GM18867 (cell line): ENCODE results near the gene PLXND1.

Experiments used
- ATAC-seq: cut with Tn5 transposase; IDR thresholded peaks from one replicate; pipeline ENCODE4 v1.9.1; 2021; ENCODE audit warnings: mild to moderate bottlenecking, moderate library complexity; ENCODE audit not compliant: unreplicated experiment

PLXND1 gene

DNA sequence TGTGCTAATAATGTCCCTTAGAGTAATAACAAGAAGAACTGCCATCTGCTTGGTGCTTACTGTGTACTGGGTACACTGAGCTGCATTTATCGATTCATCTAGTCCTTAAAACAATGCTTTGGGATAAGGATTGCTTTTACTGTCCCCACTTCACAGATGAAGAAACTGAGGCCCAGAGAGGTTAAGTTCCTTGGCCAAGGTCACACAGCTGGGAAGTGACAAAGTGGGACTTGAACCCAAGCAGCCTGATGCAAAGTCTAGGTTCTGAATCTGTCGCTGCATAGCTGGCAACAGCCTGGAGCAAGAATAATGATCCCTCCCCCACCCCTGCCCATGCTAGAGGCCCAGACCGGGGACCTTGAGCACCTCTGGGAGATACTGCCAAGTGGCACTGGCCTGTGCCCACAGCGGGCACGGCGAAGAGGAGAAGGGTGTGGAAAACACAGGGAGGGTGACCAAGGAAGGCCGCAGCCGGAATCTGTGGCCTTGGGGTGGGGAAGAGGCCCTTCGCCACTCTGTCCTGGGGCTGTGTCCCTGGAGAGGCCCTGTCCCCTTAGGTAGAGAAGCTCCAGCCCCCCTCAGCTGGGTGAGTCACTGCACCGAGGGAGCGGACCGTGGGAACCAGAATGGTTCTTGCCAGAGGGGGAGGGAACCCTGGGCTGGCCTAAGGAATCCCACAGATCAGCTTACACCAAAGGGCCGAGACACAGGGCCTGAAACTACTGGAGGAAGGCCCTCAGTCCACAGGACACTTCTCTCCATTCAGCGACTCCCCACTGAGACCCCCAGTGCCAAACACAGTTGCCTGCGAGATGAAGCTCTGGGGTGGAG lies 3.5 kb downstream of the PLXND1 start:
- no peak for ATAC-seq

DNA sequence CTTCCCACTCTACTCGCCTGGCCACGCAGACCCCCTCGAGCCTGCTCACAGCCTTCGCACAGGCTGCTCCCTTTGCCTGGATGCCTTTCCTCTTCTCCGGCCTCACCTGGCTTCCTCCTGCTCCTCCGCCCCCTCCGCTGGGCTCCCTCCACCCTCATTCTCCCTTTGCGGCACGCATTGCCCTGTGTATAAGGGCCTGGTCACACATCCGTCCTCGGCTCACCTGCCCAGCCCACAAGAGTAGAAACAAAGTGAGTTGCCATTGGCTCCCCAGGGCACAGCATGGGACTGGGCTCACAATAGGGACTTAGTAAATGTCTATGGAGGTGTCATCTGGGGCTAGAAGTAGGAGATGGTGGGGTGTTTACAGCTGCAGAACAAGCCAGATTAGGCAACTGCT lies 4.2 kb downstream of the PLXND1 start:
- ATAC-seq = no peak

DNA sequence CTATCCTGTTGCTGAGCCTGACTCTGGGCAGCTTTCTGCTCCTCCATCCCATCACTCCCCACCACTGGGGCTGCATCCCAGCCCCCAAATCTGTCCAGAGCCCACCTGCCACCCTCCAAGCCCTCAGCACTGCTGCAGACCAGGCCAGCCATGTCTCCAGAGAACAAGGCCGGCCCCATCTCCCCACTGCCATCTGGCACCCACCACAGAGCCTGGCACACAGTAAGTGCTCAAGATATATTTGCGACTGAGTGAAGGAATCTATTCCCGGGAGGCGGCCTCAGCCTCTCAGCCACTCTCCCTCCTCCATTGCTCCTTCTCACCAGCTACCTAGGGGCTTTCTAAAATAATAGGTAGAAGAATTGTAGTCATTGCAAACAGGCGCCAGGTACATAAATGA lies 4.8 kb downstream of the PLXND1 start:
- no peak for ATAC-seq

DNA sequence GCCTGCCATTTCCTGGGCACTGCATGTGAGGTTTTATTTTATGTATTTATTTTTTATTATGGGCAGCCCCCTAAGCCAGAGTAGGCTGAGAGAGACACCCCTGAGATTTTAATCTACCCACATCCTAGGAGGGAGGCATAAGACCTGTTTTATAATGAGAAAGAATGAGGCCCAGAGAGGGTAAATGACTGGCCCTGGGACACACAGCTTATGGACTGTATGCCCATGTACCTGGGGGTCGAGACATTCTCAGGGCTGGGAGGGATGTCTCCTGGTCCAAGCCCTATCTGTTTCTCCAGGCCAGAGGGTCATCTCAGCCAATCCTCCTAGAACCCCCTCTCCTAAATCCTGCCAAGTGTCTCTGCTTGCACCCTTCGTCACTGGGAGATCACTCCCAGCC lies 6.1 kb downstream of the PLXND1 start:
- no peak for ATAC-seq

DNA sequence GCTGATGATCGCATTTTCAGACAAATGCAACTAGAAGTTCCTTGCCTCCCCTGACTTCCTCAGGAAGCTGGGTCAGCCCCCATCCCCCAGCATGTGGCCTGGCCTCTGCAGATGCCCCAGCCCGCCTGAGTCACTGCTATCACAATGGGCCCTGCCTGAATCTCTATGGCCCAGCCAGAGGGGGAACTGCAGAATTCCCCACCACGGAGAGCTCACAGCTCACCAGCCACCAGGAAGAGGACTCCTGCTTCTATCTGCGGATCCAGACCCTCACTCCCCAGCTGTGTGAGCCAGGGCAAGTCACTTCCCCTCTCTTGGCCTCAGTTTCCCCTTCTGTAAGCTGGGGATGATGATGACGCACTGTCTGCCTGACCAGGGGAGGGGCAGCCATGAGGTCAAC lies 6.9 kb downstream of the PLXND1 start:
- ATAC-seq = no peak

DNA sequence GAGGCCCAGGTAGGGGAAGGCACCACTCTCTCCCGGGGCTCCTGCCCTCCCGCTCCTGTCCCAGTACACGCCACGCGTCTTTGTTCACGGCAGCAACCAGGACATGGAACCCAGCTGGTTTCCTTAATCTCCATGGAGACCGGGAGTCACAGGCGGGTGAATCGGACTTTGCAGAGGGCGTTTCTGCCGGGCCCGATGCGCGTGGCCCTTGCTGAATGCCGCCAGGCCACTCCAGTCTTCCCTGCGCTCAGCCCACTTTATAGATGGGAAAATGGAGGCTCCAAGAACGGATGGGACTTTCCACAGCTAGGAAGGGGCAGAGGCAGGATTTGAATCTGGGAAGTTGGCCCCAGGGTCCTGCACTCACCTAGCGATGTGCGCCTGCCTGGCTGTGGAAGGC lies 7.4 kb downstream of the PLXND1 start:
- ATAC-seq = no peak

DNA sequence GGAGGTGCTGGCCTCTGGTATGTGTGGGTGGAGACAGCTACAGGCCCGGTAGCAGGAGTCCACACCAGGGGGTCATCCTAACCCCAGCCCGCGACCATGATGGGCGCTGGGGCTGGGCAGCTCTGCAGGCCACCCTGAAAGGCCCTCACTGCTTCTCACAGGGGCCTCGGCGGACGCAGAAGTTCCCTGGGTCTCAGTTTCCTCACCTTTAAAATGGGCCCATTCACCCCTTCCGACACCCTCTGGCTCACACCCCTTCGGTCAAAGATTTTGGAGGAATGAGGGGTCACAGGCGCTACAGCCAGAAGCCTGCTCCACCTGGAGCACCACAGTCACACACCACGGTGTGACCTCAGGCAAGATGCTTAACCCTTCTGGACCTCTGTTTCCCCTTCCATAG lies 8.0 kb downstream of the PLXND1 start:
- no peak for ATAC-seq

DNA sequence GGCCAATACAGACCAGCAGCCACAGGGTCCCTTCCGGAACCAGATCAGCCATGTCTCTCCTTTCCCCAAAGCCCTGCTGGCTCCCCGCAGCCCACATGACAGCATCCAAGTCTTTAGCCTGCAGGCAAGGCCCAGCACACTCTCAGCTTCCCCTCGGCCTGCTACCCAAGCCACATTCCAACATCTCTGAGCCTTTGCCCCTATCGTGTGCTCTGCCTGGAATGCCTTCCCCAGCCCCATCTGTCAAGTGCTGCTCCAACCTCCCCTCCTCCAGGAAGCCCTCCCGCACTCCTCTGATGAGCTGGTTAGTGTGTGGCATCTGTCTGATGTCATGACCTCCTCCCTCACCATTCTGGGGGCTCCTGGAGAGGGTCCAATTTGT lies 8.5 kb downstream of the PLXND1 start:
- no peak for ATAC-seq

DNA sequence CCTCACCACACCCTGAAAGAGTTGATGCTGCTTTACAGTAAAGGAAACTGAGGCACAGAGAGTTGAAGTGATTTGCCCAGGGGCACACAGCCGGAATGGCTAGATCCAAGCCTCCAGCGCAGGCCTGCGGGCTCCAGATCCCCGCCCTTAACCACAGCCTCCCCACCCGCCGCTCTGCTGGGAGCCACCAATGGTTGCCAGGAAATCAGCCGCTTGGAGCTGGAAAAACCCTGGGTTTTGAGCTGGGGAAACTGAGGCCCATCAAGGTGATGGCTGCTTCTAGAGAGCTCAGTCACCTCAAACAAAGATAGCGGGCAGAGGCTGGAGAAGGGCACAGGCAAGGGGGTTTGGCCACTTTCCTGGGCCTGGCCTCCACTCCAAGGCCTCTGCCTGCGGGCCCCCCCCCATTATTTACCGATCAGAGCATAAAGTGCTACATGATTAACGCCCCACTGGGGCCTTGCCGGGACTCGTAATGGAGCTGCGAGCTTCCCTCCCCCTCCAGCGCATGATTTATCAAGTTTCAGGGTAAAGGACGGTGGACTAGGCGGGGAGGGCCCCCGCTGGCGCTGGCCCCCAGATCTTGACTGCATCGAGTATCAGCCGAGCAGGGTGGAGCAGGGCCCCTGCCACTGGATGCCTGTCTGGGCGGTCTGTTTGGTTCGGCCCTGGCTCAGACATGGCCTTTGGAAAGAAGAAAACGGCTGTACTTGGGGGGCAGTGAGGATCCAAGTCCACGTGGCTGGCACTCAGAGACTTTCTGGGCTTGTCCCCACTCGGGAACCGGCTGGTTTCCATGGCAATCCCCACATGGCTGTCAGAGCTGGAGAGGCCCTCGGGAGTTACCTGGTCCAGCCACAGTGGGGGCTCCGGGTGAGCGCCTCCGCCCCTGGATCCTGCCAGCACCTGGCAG lies 9.1 kb downstream of the PLXND1 start:
- ATAC-seq = no peak

DNA sequence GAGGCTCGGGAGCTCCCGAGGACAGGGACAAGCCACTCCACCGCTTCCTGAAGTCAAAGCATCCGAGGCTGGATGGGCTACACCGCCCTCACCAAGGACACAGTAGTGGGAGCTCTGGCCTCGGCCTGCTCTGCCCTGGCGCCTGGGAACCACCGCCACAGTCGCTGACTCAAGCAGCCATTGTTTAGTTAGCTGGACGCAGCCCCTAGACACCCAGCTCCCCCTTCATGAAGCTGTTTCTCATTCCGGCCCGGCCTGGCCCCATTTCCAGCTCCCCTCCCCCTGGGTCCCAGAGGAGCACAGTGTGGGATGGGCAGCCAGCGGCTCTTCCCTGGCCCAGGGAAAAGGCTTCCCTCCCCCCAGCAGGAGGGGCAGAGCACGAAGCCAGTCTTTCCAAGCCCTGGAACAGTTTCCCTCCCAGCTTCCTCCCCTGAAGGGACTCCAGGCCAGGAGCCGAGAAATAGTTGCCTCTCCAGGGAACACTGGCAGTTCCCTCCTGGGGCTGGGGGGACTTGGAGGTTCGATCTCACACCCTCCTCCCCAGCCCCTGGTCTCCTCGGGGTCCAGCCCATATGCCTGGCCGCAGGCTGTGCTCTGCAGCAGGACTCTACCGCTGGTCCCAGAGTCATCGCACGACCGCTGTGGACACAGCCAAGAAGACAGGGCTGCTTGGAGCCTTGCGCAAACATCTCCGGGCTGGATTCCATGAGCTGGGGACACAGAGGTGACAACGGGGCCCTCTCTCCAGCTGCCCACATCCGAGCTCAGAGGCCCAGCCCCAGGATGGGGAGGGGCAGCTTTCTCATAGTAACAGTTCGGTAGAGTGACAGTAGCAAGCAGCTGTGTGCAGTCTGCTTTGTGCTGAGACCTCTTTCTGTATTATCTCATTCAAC lies 10.0 kb downstream of the PLXND1 start:
- ATAC-seq = no peak

DNA sequence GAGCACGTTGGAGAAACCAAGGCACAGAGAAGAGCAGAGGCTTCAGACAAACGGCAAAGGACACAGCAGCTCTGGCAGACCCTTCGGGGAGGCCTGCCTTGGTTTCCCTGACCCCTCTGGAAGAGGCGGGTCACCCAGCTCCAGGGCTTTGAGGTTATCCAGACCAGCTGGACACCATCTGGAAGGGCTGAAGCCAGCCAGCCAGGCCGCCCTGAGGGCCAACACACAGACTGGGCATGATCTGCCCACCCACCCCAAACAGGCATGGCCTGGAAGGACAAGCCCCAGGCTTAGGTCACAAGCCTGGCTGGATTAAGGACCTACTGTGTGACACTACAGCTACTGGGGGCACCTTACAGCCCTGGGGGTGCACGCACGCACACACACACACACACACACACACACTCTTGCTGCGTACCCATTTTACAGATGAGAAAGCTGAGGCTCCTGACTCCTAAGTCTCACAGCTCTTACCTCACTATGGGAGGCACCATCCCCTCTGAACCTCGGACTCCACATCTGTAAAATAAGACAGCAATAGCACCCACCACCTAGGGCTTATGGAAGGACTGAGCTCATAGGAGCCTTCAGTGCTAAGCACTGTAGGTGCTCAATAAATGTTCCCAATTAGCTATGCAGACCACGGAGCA lies 10.8 kb downstream of the PLXND1 start:
- ATAC-seq = no peak

DNA sequence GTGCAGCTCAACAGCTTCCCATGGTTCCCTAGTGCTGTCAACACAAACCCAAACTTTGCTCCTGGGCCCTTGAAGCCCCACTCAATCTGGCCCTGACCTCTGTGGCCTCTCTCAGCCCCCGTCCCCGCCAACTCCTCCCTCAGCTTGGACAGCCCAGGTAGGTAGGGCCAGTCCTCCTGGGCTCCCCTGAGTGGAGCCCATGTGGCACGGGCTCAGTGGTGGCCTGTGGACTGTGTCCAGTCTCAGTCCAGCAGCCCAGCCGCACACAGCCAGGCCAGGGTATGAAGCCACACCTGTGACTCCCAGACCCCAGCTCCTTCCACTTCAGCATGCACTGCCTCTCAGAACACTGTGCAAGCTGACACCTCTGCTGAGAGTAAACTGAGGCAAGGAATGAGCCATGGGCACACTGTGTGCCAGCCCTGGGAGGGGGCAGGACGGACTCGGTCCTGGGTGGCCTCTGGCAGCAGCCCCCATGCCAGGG lies 11.5 kb downstream of the PLXND1 start:
- no peak for ATAC-seq

DNA sequence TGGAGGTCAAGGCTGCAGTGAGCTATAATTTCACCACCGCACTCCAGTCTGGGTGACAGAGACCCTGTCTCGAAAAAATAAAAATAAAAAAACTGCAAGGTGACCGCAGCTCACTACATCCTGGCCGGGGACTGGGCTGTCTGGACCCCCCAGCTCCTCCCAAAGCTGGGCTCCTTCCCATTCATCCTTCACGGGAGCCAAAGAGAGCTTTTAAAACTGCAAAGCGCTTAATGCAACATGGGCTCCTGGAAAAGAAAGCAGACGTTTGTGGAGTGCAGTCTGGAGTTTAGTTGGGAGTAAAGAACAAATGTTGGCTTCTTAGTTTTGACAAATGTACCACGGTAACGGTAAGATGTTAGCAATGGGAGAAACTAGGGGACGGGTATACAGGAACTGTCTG lies 12.1 kb downstream of the PLXND1 start:
- no peak for ATAC-seq

DNA sequence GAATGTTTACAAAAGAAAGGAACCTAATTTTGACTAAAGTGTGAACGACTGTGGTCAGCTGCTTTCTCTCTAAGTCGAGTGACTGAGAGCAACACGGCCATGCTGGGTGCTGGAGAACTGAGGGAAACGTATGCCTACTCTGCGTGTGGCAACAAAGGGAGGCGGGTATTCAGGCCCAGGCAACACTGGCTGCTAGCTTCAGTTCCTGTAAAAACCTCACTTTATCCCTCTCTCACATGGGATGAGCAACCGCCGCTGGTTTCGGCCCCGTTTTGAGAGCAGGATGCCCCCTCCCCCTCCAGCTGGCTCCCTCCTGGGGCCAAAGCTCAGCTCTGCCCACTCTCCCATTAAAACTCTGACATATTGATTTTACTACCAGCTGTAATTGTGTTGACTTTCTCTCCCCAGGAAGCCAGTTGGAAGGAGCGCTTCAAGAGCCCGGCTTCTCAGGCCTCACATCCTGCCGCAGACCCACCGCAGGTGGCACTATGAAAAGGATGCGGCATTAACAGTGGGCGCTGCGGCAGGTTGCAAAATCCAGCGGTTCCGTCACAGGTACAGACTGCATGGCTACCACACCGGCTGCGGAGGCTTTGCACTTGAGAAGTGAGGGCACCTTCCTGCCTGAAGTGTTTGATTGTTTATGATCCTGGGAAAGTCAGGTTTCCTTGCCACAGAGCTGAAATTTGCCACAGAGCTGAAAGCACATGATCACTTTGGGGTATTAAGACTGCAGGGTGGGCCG lies 12.7 kb downstream of the PLXND1 start:
- no peak for ATAC-seq

DNA sequence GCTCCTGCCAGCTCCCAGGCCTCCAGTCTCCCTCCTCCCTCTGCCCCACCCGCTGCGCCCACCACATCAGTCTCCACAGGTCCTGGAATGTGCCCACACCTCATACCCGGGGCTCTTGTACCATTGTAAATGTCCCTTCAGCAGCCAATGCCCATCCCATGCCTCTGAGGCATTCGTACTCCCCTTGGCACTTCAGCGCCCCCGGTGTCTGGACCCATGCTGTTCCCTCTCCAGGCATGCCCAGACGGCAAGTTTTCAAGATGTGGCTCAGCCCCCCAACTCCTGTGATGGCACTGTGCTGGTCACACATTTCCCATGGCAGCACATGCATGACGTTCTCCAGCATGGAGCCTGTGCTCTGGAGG lies 13.3 kb downstream of the PLXND1 start:
- ATAC-seq = no peak

DNA sequence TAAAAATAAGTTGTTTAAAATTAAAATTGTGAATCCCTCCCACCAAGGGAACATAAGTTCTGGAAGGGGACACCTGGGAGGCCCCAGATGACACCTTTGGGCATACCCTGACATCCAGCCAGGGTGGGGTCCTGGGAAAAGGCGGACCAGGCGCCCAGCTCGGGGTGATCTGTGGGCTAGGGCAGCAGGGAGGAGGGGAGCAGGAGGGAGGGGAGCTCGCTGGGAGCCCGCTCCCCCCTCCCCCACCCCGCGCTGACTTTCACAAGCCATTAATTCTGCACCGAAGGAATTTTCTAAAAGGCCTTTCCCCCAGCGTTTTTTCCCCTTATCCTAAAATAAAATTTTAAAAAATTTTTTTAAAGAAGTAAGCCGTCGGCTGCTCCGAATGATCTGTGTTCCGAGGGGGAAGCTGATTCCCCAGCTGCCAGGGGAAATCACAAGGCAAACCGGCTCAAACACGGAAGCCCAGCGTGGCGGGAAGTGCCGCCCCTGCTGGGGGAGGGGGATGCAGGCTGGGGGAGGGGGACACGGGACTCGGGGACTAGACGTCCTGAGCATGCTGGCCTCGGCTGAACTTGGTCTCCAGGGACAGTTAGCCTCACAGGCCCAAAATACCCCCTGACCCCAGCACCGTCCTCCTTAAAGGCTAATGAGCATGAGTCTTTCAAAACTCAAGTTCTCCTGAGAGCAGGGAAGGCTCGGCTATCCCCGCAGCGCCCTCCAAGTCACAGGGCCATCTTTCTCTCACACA lies 13.9 kb downstream of the PLXND1 start:
- ATAC-seq = no peak

DNA sequence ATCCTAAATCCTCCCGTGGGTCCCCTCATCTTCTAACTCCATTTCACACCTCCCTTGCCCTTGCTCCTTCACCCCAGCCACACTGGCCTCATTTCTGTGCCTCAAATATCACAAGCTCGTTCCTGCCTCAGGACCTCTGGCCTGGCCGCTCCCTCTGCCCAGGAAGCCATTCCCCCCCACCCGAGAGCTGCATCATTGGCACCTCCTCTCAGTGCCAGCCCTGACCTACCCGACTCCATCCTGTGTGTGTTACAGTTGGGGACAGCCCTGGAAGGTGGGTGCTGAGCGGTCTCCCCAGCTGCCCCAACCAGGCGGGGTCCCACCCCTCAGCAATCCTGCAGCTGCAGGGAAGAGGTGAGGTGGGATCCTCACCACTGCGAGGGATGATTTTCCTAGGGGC lies 14.5 kb downstream of the PLXND1 start:
- no peak for ATAC-seq

DNA sequence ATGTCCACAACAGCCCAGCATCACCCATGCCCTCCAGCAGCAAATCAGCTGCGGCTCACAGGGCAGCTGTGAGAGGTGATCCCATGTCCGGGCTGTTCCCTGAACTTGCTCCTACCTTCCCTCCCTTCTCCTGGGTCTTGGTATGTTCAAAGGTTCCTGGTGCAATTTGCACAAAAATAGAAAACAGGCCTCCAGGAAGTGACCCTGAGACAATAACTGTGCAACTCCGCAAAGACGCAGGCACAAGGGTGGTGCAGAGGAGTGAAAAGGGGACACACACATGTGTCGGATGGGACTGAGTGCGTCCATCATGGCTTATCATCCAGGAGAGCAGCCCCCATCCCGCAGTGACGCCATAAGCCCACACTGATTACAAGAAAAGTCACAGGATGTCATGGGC lies 16.3 kb downstream of the PLXND1 start:
- no peak for ATAC-seq

DNA sequence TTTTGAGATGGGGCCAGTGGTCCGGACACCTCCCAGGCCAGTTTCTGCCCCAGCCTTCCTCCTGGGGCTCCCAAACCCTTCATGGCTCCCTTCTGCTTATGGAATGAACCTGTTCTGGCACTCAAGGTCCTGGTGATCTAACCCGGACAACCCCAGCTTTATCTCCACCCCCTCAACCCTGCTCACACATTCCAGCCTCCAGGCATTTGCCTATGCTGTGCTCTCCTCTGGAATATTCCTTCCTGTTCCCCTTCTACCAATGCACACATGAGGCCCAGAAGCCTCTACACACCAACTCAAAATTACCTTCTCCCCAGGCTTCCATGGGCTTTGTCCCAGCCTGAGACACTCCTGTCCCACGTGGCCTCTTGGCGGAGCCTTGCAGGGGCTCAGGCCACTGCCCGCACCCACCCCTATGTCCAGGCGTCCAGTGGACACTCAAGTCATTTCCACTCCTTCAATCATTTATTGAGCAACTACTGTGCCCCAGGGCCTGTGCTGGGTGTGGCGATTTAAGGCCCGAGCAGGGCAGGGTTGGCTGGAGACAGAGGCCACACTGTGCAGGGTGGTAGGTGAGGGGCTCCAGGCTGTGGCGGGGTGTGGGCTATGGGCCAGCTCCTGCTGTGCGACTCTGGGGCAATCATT lies 18.8 kb downstream of the PLXND1 start:
- no peak for ATAC-seq
